GM23338 (cell line): Measurements from ENCODE around the gene PTPRN2.

Experiments used
- ETS1 ChIP-seq: IDR thresholded peaks from 2 replicates; pipeline ENCODE4 v1.6.1; 2016; ENCODE audit warnings: antibody characterized with exemption
- EZH2 ChIP-seq: fragments of 200-600 bp; sonication (generic); IDR thresholded peaks from one replicate; pipeline ENCODE4 v1.8.0; 2017; ENCODE audit warnings: antibody characterized with exemption, mild to moderate bottlenecking, low read depth; ENCODE audit not compliant: unreplicated experiment
- POLR2AphosphoS5 ChIP-seq: IDR thresholded peaks from 2 replicates; pipeline ENCODE4 v1.6.1; 2016; ENCODE audit warnings: antibody characterized with exemption, low read depth
- ZNF331 ChIP-seq: fragments of 250-450 bp; sonication (Bioruptor Pico); IDR thresholded peaks from 2 replicates; pipeline ENCODE4 v1.5.0; 2020; ENCODE audit warnings: low read depth, mild to moderate bottlenecking, moderate library complexity
- ZNF462 ChIP-seq: fragments of 250-450 bp; sonication (Bioruptor Pico); IDR thresholded peaks from 2 replicates; pipeline ENCODE4 v1.5.0; 2020; ENCODE audit warnings: mild to moderate bottlenecking, moderate library complexity
- TF ChIP-seq, protein P1 (sequence below), 2 experiments: fragments of 200-600 bp in 1 of 2; sonication (generic) in 1 of 2; conservative IDR thresholded peaks; 2 replicates each; pipeline versions ENCODE4 v1.5.1 to v1.6.1; 2016 to 2017; ENCODE audit warnings: antibody characterized with exemption in 2 of 2, low read depth in 2 of 2, mild to moderate bottlenecking in 2 of 2, moderate library complexity in 1 of 2

DNA sequence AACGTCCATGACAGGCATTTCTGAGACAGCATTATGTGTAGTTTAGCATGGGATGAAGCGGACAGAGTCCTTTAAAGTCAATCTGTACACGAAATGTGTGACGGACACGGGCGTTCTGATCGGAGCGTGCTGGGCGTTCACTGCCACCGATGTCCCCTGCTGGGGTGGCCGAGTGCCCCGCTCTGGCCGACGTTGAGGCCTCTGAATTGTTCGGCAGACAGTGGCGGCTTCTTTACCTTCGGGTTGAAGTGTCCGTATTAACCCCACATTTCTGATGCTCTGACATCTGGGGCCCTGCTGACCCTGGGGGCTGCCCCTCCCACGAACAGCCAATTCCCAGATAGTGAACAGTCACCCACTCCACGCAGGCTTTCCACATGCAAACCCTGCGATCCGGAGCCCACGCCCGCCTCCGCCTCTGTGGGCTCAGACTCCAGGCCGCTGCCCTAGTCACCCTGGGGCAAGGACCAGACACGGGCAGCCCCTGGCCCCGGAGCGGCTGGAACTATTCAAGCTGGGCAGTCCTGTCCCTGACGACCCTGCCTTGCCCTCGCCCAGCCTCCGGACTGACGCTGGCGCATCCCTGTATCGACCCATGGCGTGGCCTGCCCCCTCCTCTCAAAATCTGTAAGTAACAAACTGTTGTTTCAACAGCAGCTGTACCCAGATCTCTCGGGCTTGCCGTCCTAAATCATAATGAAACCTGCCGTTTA lies 445.7 kb downstream of the PTPRN2 start:
- TF ChIP-seq, protein P1, sequence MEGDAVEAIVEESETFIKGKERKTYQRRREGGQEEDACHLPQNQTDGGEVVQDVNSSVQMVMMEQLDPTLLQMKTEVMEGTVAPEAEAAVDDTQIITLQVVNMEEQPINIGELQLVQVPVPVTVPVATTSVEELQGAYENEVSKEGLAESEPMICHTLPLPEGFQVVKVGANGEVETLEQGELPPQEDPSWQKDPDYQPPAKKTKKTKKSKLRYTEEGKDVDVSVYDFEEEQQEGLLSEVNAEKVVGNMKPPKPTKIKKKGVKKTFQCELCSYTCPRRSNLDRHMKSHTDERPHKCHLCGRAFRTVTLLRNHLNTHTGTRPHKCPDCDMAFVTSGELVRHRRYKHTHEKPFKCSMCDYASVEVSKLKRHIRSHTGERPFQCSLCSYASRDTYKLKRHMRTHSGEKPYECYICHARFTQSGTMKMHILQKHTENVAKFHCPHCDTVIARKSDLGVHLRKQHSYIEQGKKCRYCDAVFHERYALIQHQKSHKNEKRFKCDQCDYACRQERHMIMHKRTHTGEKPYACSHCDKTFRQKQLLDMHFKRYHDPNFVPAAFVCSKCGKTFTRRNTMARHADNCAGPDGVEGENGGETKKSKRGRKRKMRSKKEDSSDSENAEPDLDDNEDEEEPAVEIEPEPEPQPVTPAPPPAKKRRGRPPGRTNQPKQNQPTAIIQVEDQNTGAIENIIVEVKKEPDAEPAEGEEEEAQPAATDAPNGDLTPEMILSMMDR (conservative IDR thresholded peaks at IDR 0.05; ENCODE audit: low read depth in 2 of 2), result no peak
- TF ChIP-seq POLR2AphosphoS5 (no peak), ETS1 (no peak), EZH2 (no peak), ZNF462 (CRISPR knock-in tag) (no peak), ZNF331 (CRISPR knock-in tag) (no peak)
